ENCODE measurements around the gene NCKAP5.

The NCKAP5 gene

DNA sequence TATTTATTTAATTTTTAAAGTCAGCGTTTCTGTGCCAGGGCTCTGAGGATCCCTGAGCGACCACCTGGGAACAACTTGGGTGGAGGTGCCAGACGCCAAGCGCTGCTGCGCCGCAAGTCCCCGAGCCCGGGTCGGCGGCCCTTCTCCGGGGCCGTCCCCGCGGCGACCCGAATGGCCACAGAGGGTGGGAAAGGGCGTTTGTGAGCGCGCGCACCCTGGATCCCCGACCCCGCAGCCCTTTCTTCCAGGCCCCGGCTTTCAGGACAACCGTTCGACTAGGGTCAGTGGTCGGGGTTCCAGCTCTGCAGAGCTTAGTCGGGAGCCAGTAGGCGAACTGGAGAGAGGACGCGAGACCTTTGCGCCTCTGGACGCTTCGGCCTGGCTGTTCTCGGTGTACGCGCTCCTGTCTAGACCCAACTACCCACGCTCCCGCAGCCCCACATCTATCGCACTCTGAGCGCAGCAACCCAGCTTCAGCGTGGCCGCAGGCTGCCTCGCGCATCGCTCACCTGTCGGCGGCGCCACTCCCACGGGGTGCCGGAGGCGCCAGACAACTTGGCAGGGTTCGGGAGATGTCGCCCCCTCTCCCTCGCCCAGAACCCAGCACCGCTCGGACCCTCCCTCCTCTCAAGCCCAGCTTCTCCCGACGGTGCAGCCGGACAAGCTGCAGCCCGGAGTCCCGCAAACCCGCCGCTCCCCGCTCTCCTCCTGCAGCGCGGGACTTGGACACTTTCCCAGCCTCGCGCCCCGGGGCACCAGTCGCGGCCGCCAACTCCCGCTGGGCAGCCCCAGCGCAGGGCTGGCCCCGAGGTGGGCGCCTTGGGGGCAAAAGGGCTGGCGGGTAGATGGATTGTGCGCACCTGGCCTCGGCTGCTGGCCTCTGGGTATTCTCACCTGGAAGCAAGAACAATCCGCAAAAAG lies 899.0 kb downstream of the NCKAP5 start:
- no peak for DNase-seq (ENCODE audit: low read depth, low spot score)

DNA sequence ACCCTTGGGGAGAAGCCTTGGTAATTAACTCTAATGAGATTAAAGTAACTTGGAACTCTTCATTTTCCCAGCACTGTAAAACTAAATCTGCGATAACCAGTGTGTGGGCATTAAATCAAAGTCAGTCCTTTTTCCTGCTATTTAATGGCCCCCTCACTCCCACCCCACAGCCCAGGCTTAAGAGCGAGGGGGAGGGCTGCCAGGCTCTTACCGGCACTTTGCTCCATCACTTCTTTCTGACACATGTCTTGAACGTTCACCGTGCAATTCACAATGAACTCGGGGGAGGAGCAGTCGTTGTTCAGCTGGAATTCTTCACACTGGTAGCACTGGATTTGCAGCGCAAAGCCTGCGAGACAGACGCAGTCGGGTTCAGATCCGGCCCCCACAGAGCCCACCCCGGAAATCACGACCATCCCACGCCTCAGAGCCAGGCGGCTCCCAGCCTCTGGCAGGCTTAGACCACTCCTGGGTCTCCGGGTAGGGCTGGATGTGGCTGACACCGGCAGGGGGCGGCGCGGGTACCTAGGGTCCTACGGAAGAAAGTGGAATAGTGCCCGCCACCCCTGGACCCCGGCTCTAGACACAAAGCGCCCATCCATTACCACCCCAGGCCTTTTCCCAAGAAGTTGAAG lies 900.0 kb downstream of the NCKAP5 start:
- no peak for DNase-seq (ENCODE audit: low read depth, low spot score)

- no peak for DNase-seq (ENCODE audit: low read depth, low spot score)
Observed at GRCh38 chr2:132667706-132668105, 900.6 kb downstream of the NCKAP5 start.

GRCh38 chr2:132665401-132666140 lies 902.7 kb downstream of the NCKAP5 start:
- no peak for DNase-seq (ENCODE audit: low read depth, low spot score)

- DNase-seq (ENCODE audit: low read depth, low spot score), result no peak
Observed at GRCh38 chr2:132664096-132664495, 904.2 kb downstream of the NCKAP5 start.

DNA sequence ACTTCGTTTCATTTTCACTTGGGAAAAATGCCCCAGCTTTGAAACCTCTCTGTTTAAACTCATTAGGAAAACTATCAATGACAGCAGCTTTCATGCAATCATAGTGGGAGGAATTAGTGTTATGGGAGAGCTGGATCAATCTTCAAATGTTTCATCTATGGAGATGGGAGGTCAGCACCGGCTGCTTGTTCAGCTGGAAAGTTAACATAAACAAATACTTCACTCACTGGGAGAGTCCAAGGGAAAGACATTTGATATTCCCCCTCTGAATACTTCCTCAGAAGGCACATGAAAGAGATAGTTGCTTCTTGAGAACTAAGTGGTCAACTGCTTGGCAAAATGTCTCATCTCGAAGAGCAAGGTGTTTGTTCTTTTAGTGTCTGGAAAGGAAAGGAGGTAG lies 905.5 kb downstream of the NCKAP5 start:
- no peak for DNase-seq (ENCODE audit: low read depth, low spot score)

DNA sequence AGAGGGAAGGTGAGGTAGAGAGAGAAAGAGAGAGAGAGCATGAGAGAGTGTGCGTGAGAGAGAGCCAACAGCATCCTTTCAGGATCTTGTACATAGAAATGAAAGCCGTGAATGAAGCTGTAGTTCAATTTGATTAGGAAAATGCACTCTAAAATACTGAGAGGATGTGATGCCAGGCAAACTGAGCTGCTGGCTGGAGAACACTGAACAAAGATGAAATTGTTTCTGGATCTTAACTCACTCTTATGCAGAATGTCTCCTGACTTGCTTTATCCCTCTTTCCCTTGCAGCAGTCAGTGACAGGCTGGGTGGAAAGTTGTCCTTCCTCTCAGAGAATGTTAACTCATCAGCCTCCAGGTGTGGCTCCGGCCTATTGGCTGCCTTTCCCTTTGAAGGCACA lies 908.9 kb downstream of the NCKAP5 start:
- no peak for DNase-seq (ENCODE audit: low read depth, low spot score)

DNA sequence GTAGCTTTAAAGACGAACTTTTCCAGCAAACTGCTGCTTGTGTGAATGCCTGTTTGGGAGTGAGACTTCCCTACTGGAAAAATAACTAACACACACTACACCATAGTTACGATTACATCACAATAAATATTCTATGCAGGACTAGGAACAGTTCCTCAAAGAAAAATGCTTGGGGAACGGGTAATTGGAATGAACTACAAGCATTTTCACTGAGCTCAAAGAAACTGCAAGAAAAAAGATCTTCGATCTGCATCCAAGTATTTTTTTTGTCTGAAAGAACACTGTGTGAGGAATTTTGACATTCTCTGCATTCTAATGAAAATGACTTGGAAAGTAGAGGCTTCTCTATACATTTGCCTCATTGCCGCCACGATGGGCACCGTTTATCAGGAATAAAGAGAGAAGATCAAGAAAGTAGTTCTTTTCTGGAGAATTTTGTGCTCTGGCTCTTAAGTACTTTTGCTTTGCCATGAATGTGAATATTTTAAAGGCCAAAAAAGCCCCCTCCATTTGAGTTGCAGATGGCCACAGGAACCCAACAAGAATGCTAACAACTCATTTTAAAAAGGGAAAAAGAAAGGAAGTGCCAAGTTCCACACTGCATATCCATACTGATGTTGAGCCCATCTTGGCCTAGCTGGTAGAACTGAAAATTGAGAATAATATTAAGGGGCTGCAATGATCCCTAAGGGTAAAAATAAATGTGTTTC lies 911.8 kb downstream of the NCKAP5 start:
- no peak for DNase-seq (ENCODE audit: low read depth, low spot score)

DNA sequence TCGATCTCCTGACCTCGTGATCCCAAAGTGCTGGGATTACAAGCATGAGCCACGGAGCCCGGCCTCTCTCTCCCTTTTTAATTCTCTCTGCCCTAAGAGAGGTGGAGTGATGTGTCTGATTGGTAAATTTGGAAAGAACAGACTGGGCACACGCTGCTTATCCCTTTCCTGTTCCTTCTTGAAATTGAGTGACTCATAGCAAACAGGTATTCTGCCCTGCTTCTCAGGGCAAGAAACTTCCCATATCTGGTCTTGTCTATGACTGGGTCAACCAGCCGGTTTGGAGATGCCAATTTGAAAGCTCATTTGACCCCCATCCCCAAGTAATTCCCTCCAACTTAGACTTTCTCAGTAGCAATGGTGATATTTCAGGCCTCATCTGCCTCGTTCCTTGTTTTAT lies 913.3 kb downstream of the NCKAP5 start:
- DNase-seq (ENCODE audit: low read depth, low spot score), result no peak

DNA sequence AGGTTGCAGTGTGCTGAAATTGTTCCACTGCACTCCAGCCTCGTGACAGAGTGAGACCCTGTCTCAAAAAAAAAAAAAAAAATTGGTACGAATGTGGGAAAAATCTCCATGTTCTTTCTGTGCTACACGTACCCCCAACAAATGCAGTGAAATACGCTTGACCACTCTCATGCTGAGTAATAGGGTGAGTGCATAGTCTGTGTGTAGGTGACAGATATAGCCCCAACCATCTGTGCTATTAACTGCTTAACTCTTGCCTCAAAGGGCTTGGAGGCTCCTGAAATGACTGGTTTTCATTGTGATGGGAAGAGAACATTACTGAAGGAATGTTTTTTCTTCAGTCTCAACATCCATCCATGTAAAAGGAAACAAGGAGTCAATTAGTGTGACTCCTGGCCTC lies 913.9 kb downstream of the NCKAP5 start:
- DNase-seq (ENCODE audit: low read depth, low spot score), result no peak

- DNase-seq (ENCODE audit: low read depth, low spot score), result no peak
Observed at GRCh38 chr2:132652474-132652873, 915.8 kb downstream of the NCKAP5 start.

DNA sequence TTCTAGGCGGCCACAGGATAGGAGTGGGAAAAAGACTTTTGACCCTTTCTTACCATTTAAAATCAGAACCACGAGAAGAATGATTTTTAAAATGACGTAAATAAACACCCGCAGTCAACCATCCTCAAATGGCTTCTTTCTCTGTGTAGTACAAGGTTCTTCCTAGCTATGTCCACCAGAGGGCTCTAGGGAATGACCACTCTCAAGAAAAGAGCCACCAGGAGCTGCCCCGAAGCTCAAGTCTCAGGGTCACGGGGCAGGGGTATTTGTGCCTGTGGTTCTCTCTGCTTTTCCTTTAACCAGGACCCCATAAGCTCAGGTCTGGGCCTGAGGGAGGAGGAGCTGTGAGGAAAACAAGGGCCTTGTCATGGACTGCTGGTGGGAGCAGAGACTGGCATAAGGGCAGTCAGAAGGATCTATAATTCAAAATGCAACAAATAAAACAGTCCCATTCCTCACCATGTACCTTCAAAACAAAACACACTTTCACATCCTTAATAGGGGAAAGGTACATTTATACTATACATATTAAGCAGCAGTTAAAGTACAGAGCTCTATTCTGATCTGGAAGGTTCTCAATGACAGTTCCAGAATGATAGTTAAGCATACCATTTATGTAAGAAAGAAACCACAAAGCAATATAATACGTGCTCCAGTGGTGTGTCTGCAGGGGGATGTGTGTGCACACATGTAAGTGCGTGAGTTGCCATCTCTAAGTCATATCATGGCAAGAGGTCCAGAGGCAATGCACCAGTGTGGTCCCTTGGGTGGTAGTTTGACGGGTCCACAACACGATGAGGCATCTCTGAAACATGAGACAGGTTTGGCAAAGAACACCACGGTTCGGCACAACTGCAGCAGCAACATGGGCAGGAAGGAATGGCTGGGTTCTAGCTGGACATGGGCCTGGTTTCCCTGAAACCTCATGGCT lies 916.9 kb downstream of the NCKAP5 start:
- DNase-seq (ENCODE audit: low read depth, low spot score), result no peak

GRCh38 chr2:132646540-132647108 lies 921.6 kb downstream of the NCKAP5 start:
- DNase-seq (ENCODE audit: low read depth, low spot score), result no peak

GRCh38 chr2:132645722-132646539 lies 922.3 kb downstream of the NCKAP5 start:
- no peak for DNase-seq (ENCODE audit: low read depth, low spot score)

GRCh38 chr2:132645176-132645575 lies 923.1 kb downstream of the NCKAP5 start:
- DNase-seq (ENCODE audit: low read depth, low spot score), result no peak

DNA sequence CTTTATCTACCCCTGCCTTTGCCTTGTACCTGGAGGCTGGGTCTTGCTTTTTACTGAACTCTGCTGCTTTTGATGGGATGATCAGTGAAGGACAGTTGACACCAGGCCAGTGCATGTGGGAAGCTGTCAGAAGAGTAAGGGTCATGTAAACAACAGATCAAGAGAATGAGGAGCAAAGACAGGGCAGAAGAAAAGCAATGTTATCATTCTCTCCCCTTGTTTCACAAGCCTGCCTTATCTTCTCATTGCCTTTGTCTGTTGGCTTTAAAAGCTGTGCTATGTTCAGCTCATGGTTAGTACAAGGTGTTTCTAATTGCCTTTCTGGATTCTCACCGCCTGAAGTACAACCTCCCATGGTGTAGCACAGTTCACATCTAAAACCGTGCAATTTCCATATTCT lies 925.8 kb downstream of the NCKAP5 start:
- no peak for DNase-seq (ENCODE audit: low read depth, low spot score)

- no peak for DNase-seq (ENCODE audit: low read depth, low spot score)
Observed at GRCh38 chr2:132641819-132642218, 926.4 kb downstream of the NCKAP5 start.

DNA sequence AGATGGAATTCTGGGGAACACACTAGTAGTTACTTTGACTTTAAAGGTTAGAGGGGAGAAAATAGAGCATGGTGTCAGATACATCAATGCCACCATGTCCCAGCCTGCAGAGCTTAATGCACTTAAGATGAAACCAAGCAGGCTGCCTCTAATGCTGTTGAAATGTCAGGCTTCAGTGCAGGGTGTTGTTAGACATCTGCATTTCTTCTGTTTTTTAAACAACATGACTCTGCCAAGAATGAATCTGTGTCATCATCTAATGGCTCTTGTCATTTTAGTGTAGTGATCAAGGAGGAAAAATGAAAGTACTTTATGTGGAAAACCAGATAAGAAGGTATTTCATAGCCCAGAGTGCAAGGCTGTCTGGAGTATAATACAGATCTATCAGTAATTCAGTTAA lies 928.1 kb downstream of the NCKAP5 start:
- DNase-seq (ENCODE audit: low read depth, low spot score), result no peak

GRCh38 chr2:132638313-132639040 lies 929.8 kb downstream of the NCKAP5 start:
- DNase-seq (ENCODE audit: low read depth, low spot score), result no peak
